ENCODE measurements around the gene HTRA1.

HTRA1 gene

GRCh38 chr10:122455376-122456079 is 5.8 kb upstream of the HTRA1 start:
- DNase-seq = no peak

GRCh38 chr10:122457934-122458333 is 3.4 kb upstream of the HTRA1 start:
- DNase-seq = no peak

GRCh38 chr10:122458693-122459092 is 2.7 kb upstream of the HTRA1 start:
- no peak for DNase-seq

- DNase-seq = no peak
Observed at GRCh38 chr10:122459561-122460273, 1.6 kb upstream of the HTRA1 start.

- no peak for DNase-seq
Observed at GRCh38 chr10:122460891-122461293, 461 bp upstream of the HTRA1 start.

- no peak for DNase-seq
Observed at GRCh38 chr10:122461729-122462532, 578 bp downstream of the HTRA1 start.

GRCh38 chr10:122462533-122463465 is 1.4 kb downstream of the HTRA1 start:
- no peak for DNase-seq

GRCh38 chr10:122463466-122464249 is 2.3 kb downstream of the HTRA1 start:
- no peak for DNase-seq

- no peak for DNase-seq
Observed at GRCh38 chr10:122464250-122464510, 2.8 kb downstream of the HTRA1 start.

- no peak for DNase-seq
Observed at GRCh38 chr10:122464586-122464985, 3.2 kb downstream of the HTRA1 start.

GRCh38 chr10:122465401-122466040 is 4.2 kb downstream of the HTRA1 start:
- no peak for DNase-seq

- no peak for DNase-seq
Observed at GRCh38 chr10:122466951-122467381, 5.6 kb downstream of the HTRA1 start.

GRCh38 chr10:122467701-122468100 is 6.3 kb downstream of the HTRA1 start:
- DNase-seq = no peak

GRCh38 chr10:122468307-122468925 is 7.1 kb downstream of the HTRA1 start:
- no peak for DNase-seq

- peak in 1 of 2 donors; percentile 29 for DNase-seq
Observed at GRCh38 chr10:122468926-122469781, 7.8 kb downstream of the HTRA1 start.

GRCh38 chr10:122469848-122470247 is 8.5 kb downstream of the HTRA1 start:
- no peak for DNase-seq

GRCh38 chr10:122471531-122472177 is 10.3 kb downstream of the HTRA1 start:
- DNase-seq = no peak

- DNase-seq = no peak
Observed at GRCh38 chr10:122473116-122473515, 11.8 kb downstream of the HTRA1 start.

- no peak for DNase-seq
Observed at GRCh38 chr10:122474131-122474818, 12.9 kb downstream of the HTRA1 start.
